OCI-LY3 (cell line): ENCODE results near the gene ATP6V0A4.

Experiments used
- H2AFZ ChIP-seq: fragments of 200-600, 300-600 bp; shearing (Covaris generic); 2 replicates; pipeline ENCODE4 v1.6.0; 2014; ENCODE audit warnings: antibody characterized with exemption, low read depth, low read length
- H3K27ac ChIP-seq: fragments of 200-600, 300-600 bp; sonication (generic); 2 replicates; pipeline ENCODE4 v1.5.1; 2014; ENCODE audit warnings: mild to moderate bottlenecking, low read length, moderate library complexity, mixed read lengths
- H3K27me3 ChIP-seq: fragments of 200-600, 300-600 bp; sonication (generic); 2 replicates; pipeline ENCODE4 v1.6.1; 2014; ENCODE audit warnings: low read depth, low read length, mixed read lengths
- H3K36me3 ChIP-seq: fragments of 200-600, 300-600 bp; sonication (generic); replicated peaks from 2 replicates; pipeline ENCODE3; 2014; ENCODE audit warnings: low read depth, low read length, mixed read lengths
- H3K4me1 ChIP-seq: fragments of 300-600, 200-600 bp; sonication (generic); 2 replicates; pipeline ENCODE4 v1.6.1; 2014; ENCODE audit warnings: low read length, mixed read lengths
- H3K4me2 ChIP-seq: fragments of 200-600, 300-600 bp; sonication (generic); 2 replicates; pipeline ENCODE4 v1.6.1; 2014; ENCODE audit warnings: low read length, mixed read lengths
- H3K4me3 ChIP-seq: fragments of 300-600, 200-600 bp; sonication (generic); 2 replicates; pipeline ENCODE4 v1.5.1; 2014; ENCODE audit warnings: antibody characterized with exemption, mild to moderate bottlenecking, low read length, moderate library complexity
- H3K79me2 ChIP-seq: fragments of 300-600, 200-600 bp; shearing (Covaris generic); 2 replicates; pipeline ENCODE4 v1.6.1; 2014; ENCODE audit warnings: mild to moderate bottlenecking, low read length, mixed read lengths
- H3K9ac ChIP-seq: fragments of 300-600, 200-600 bp; shearing (Covaris generic); 2 replicates; pipeline ENCODE4 v1.6.0; 2014; ENCODE audit warnings: mild to moderate bottlenecking, low read length, moderate library complexity
- H3K9me3 ChIP-seq: fragments of 200-600, 300-600 bp; shearing (Covaris generic); 2 replicates; pipeline ENCODE4 v1.6.1; 2014; ENCODE audit warnings: low read length, mixed read lengths; ENCODE audit not compliant: insufficient read depth
- H4K20me1 ChIP-seq: fragments of 200-600, 300-600 bp; sonication (generic); 2 replicates; pipeline ENCODE4 v1.6.1; 2016; ENCODE audit warnings: low read length, mixed read lengths; ENCODE audit not compliant: insufficient read depth
- CTCF ChIP-seq: fragments of 200-600, 300-600 bp; sonication (generic); IDR thresholded peaks from 2 replicates; pipeline ENCODE4 v1.5.1; 2014; ENCODE audit warnings: antibody characterized with exemption, low read length, low read depth
- EZH2phosphoT487 ChIP-seq: fragments of 200-600 bp; shearing (Covaris generic); IDR thresholded peaks from 2 replicates; pipeline ENCODE4 v1.6.1; 2018; ENCODE audit warnings: antibody characterized with exemption, mixed run types, low read depth

ATP6V0A4 gene

GRCh38 chr7:138804618-138805017 is 6.6 kb upstream of the ATP6V0A4 start:
- H3K79me2 ChIP-seq: no peaks in the 10 kb centered on the region
- no peak overlapping the region for H3K27ac ChIP-seq
- H3K4me1 ChIP-seq: no peaks in the 10 kb centered on the region
- no peaks in the 10 kb centered on the region for H3K27me3 ChIP-seq
- no peaks in the 10 kb centered on the region for H3K9me3 ChIP-seq
- no peaks in the 10 kb centered on the region for H3K36me3 ChIP-seq
- no peak overlapping the region for H3K9ac ChIP-seq
- TF ChIP-seq EZH2phosphoT487 (no peak), CTCF (no peak)
- H3K4me2 ChIP-seq: no peak overlapping the region
- H2AFZ ChIP-seq: no peak overlapping the region
- no peak overlapping the region for H3K4me3 ChIP-seq
- H4K20me1 ChIP-seq: no peaks in the 10 kb centered on the region

- Histone ChIP-seq H3K27ac (no peak overlapping the region), H3K4me2 (no peak overlapping the region), H2AFZ (no peak overlapping the region), H3K79me2 (no peaks in the 10 kb centered on the region), H3K4me3 (no peak overlapping the region), H3K9me3 (no peaks in the 10 kb centered on the region), H3K27me3 (no peaks in the 10 kb centered on the region), H3K36me3 (no peaks in the 10 kb centered on the region), H3K9ac (no peak overlapping the region), H4K20me1 (no peaks in the 10 kb centered on the region), H3K4me1 (no peaks in the 10 kb centered on the region)
- no peak for TF ChIP-seq EZH2phosphoT487
- TF ChIP-seq CTCF: no peak
Observed at GRCh38 chr7:138802706-138803105, 4.7 kb upstream of the ATP6V0A4 start.

- Histone ChIP-seq H3K4me1 (no peaks in the 10 kb centered on the region), H3K9me3 (no peaks in the 10 kb centered on the region), H3K36me3 (no peaks in the 10 kb centered on the region), H2AFZ (no peak overlapping the region), H3K79me2 (no peaks in the 10 kb centered on the region), H3K4me3 (no peak overlapping the region), H3K4me2 (no peak overlapping the region), H3K27ac (no peak overlapping the region), H3K9ac (no peak overlapping the region), H4K20me1 (no peaks in the 10 kb centered on the region), H3K27me3 (no peaks in the 10 kb centered on the region)
- TF ChIP-seq CTCF: no peak
- no peak for TF ChIP-seq EZH2phosphoT487
Observed at GRCh38 chr7:138801256-138801655, 3.3 kb upstream of the ATP6V0A4 start.

- TF ChIP-seq CTCF (no peak), EZH2phosphoT487 (no peak)
- Histone ChIP-seq H3K27me3 (no peaks in the 10 kb centered on the region), H3K4me2 (no peak overlapping the region), H2AFZ (no peak overlapping the region), H3K36me3 (no peaks in the 10 kb centered on the region), H3K9ac (no peak overlapping the region), H3K4me1 (no peaks in the 10 kb centered on the region), H3K9me3 (no peaks in the 10 kb centered on the region), H3K4me3 (no peak overlapping the region), H3K27ac (no peak overlapping the region), H4K20me1 (no peaks in the 10 kb centered on the region), H3K79me2 (no peaks in the 10 kb centered on the region)
Observed at GRCh38 chr7:138799336-138800000, 1.5 kb upstream of the ATP6V0A4 start.
